Measurements from ENCODE around the gene OLFML3.

OLFML3 gene

DNA sequence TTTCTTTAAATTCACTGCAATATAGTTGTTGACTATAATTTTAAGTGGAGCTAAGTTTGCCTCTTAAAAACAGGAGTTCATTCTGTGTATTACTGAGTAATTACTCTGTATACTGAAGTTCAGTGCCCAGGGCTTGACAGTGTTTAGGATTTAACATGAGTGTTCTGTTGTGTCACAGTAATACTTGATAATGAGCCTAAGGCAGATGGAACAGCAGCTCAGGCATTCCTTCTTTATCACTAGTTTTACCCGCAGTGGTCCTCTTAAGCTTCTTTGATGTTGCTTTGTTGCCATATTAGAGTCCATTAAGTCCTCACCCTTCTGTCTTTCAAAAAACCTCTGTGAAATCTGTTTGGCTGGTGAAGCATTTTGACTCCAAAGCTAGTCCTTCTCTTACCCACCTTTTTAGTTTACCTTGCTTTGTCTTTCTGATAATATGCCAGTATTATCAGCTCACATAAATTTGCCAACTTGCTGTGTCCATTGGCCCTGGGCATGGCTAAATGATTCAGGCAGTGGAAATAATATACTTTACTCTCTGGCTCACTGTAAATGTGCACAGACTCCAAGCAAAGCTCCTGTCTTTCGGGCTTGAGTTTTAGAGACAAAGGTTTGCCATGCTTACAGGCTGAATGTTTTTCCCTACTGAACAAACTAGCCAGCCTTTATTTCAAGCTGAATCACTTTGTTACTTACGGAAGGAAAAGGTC is 32.4 kb upstream of the OLFML3 start:
- TF ChIP-seq TAF1 (IDR thresholded peaks at IDR 0.05; ENCODE audit: low read depth), result no peak
- no peak for TF ChIP-seq EGR1 (IDR thresholded peaks at IDR 0.05)
- no peak for TF ChIP-seq YY1 (IDR thresholded peaks at IDR 0.05; ENCODE audit: low read depth)
- no peak for TF ChIP-seq ZBTB7A (IDR thresholded peaks at IDR 0.05; ENCODE audit: low read depth)
- TF ChIP-seq RAD21 (IDR thresholded peaks at IDR 0.05; ENCODE audit: low read depth), result no peak
- TF ChIP-seq NFIC (IDR thresholded peaks at IDR 0.05), result no peak
- TF ChIP-seq TCF12 (IDR thresholded peaks at IDR 0.05; ENCODE audit: low read depth), result no peak
- TF ChIP-seq CEBPB (IDR thresholded peaks at IDR 0.05), result no peak
- TF ChIP-seq, protein P1, sequence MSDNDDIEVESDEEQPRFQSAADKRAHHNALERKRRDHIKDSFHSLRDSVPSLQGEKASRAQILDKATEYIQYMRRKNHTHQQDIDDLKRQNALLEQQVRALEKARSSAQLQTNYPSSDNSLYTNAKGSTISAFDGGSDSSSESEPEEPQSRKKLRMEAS (IDR thresholded peaks at IDR 0.05), result no peak
- no peak for TF ChIP-seq EP300 (IDR thresholded peaks at IDR 0.05; ENCODE audit: borderline replicate concordance)
- TF ChIP-seq, protein P2, sequence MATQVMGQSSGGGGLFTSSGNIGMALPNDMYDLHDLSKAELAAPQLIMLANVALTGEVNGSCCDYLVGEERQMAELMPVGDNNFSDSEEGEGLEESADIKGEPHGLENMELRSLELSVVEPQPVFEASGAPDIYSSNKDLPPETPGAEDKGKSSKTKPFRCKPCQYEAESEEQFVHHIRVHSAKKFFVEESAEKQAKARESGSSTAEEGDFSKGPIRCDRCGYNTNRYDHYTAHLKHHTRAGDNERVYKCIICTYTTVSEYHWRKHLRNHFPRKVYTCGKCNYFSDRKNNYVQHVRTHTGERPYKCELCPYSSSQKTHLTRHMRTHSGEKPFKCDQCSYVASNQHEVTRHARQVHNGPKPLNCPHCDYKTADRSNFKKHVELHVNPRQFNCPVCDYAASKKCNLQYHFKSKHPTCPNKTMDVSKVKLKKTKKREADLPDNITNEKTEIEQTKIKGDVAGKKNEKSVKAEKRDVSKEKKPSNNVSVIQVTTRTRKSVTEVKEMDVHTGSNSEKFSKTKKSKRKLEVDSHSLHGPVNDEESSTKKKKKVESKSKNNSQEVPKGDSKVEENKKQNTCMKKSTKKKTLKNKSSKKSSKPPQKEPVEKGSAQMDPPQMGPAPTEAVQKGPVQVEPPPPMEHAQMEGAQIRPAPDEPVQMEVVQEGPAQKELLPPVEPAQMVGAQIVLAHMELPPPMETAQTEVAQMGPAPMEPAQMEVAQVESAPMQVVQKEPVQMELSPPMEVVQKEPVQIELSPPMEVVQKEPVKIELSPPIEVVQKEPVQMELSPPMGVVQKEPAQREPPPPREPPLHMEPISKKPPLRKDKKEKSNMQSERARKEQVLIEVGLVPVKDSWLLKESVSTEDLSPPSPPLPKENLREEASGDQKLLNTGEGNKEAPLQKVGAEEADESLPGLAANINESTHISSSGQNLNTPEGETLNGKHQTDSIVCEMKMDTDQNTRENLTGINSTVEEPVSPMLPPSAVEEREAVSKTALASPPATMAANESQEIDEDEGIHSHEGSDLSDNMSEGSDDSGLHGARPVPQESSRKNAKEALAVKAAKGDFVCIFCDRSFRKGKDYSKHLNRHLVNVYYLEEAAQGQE (IDR thresholded peaks at IDR 0.05; ENCODE audit: low read depth), result no peak

DNA sequence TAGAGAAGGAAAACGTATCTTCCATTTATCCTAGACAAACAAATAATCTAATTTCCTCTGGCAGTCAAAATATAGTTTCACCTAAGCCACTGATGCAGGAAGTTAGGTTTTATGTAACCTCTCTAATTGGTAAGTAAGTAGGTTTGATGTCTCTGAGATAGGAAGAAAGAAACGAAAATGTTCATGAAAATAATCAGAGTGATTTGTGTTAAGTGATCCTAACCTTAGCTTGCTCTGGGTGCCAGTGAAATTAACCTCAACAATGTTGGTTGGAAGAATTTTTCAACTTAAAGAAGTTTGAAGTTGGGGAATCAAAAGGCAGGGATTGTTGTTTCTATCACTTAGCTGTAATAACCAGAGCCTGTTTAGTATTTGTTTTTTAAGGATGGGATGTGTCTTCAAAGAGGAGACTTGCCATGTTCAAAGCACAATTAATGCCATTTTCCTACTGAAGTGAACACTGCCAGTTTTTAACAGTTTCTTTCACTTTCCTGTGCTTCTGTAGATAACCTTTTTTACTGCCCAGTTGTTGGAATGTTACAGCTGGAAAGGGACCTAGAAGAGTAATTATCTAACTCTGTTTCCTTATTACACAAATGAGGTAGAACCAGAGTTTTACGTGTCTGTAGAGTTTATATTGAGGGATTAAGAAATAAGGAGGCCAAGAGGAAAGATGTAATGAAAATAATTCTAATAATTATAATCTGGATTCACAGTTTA is 31.7 kb upstream of the OLFML3 start:
- TF ChIP-seq EP300 (IDR thresholded peaks at IDR 0.05; ENCODE audit: borderline replicate concordance) (no peak), TEAD4 (IDR thresholded peaks at IDR 0.05) (no peak), TCF12 (IDR thresholded peaks at IDR 0.05; ENCODE audit: low read depth) (no peak), CEBPB (IDR thresholded peaks at IDR 0.05) (no peak), TAF1 (IDR thresholded peaks at IDR 0.05; ENCODE audit: low read depth) (no peak), YY1 (IDR thresholded peaks at IDR 0.05; ENCODE audit: low read depth) (no peak), ZBTB7A (IDR thresholded peaks at IDR 0.05; ENCODE audit: low read depth) (no peak), CREB1 (IDR thresholded peaks at IDR 0.05; ENCODE audit: low read depth) (no peak), FOXM1 (IDR thresholded peaks at IDR 0.05; ENCODE audit: borderline replicate concordance, low read depth) (no peak), RAD21 (IDR thresholded peaks at IDR 0.05; ENCODE audit: low read depth) (no peak)
- TF ChIP-seq, protein P1 (IDR thresholded peaks at IDR 0.05), result no peak
- TF ChIP-seq, protein P2 (IDR thresholded peaks at IDR 0.05; ENCODE audit: low read depth), result no peak
- TF ChIP-seq, protein P3, sequence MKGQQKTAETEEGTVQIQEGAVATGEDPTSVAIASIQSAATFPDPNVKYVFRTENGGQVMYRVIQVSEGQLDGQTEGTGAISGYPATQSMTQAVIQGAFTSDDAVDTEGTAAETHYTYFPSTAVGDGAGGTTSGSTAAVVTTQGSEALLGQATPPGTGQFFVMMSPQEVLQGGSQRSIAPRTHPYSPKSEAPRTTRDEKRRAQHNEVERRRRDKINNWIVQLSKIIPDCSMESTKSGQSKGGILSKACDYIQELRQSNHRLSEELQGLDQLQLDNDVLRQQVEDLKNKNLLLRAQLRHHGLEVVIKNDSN (IDR thresholded peaks at IDR 0.05), result no peak

DNA sequence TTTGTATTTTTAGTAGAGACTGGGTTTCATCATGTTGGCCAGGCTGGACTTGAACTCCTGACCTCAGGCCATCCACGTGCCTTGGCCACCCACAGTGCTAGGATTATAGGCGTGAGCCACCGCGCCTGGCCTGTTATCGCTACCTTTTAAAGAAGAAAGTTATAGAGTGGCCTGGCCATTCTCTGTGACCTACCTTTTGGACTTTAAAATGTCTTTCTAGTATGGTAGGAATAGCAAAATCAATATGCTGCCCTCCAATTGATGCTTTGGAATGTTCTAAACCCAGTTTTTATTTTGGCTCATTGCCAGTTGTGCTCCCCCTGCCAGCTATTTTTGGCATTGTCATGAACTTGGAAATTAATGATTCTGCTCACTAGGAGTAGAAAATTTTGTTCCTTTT is 30.3 kb upstream of the OLFML3 start:
- TF ChIP-seq YY1 (IDR thresholded peaks at IDR 0.05; ENCODE audit: low read depth) (no peak), EGR1 (IDR thresholded peaks at IDR 0.05) (no peak), TEAD4 (IDR thresholded peaks at IDR 0.05) (no peak), NFIC (IDR thresholded peaks at IDR 0.05) (peak; percentile 75)

DNA sequence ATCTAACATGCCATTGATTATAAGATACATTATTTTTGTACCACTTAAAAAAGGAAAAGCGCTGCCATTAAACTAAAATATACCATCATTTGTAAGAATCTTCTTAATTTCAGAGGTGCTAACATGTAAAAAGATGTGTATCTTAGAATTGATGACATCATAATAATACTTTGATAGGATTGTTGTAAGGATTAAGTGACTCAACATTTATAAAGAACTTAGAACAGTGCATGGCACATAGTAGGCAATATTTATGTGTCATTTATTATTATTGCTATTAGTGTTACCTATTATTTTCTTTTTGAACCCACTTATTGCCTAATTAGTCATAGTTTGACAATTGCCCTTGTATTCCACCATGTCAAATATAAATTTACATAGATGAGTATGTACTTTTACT is 28.4 kb upstream of the OLFML3 start:
- no peak for TF ChIP-seq EGR1 (IDR thresholded peaks at IDR 0.05)
- no peak for TF ChIP-seq NFIC (IDR thresholded peaks at IDR 0.05)
- TF ChIP-seq ZBTB7A (IDR thresholded peaks at IDR 0.05; ENCODE audit: low read depth), result no peak
- no peak for TF ChIP-seq RAD21 (IDR thresholded peaks at IDR 0.05; ENCODE audit: low read depth)
- no peak for TF ChIP-seq FOXM1 (IDR thresholded peaks at IDR 0.05; ENCODE audit: borderline replicate concordance, low read depth)
- TF ChIP-seq, protein P1 (IDR thresholded peaks at IDR 0.05), result no peak
- TF ChIP-seq CEBPB (IDR thresholded peaks at IDR 0.05), result no peak
- TF ChIP-seq, protein P3 (IDR thresholded peaks at IDR 0.05), result no peak
- no peak for TF ChIP-seq TCF12 (IDR thresholded peaks at IDR 0.05; ENCODE audit: low read depth)
- TF ChIP-seq TAF1 (IDR thresholded peaks at IDR 0.05; ENCODE audit: low read depth), result no peak
- no peak for TF ChIP-seq YY1 (IDR thresholded peaks at IDR 0.05; ENCODE audit: low read depth)
- TF ChIP-seq TEAD4 (IDR thresholded peaks at IDR 0.05), result no peak
- TF ChIP-seq EP300 (IDR thresholded peaks at IDR 0.05; ENCODE audit: borderline replicate concordance), result no peak
- TF ChIP-seq, protein P2 (IDR thresholded peaks at IDR 0.05; ENCODE audit: low read depth), result no peak
- TF ChIP-seq CREB1 (IDR thresholded peaks at IDR 0.05; ENCODE audit: low read depth), result no peak
